ENCODE results near the gene ABCA6.

Gene ABCA6

DNA sequence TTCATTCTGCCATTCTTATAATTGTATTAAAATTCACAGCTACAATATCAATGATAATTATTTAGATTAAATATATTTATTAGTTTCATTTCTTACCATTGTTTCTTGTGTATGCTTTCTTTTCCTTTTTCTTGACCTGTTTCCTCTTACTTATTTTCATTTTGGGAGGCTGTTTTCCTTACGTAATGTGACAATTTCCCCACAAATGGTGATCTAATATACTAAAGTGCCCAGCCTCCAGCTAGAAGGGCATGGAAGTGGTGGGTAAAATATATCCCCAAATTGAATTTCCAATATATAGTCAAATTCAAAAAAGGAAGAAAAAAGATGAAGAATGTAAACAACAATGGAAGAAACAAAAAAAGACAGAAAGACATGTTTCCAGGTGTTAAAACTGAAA is 1.5 kb upstream of the ABCA6 start:
- H3K4me3 ChIP-seq (ENCODE audit: low read depth, low read length) = no peak overlapping the region
- no peak for DNase-seq (ENCODE audit: low read depth)
- TF ChIP-seq, protein P1, sequence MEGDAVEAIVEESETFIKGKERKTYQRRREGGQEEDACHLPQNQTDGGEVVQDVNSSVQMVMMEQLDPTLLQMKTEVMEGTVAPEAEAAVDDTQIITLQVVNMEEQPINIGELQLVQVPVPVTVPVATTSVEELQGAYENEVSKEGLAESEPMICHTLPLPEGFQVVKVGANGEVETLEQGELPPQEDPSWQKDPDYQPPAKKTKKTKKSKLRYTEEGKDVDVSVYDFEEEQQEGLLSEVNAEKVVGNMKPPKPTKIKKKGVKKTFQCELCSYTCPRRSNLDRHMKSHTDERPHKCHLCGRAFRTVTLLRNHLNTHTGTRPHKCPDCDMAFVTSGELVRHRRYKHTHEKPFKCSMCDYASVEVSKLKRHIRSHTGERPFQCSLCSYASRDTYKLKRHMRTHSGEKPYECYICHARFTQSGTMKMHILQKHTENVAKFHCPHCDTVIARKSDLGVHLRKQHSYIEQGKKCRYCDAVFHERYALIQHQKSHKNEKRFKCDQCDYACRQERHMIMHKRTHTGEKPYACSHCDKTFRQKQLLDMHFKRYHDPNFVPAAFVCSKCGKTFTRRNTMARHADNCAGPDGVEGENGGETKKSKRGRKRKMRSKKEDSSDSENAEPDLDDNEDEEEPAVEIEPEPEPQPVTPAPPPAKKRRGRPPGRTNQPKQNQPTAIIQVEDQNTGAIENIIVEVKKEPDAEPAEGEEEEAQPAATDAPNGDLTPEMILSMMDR (conservative IDR thresholded peaks at IDR 0.05; ENCODE audit: low read depth, low read length) = no peak

DNA sequence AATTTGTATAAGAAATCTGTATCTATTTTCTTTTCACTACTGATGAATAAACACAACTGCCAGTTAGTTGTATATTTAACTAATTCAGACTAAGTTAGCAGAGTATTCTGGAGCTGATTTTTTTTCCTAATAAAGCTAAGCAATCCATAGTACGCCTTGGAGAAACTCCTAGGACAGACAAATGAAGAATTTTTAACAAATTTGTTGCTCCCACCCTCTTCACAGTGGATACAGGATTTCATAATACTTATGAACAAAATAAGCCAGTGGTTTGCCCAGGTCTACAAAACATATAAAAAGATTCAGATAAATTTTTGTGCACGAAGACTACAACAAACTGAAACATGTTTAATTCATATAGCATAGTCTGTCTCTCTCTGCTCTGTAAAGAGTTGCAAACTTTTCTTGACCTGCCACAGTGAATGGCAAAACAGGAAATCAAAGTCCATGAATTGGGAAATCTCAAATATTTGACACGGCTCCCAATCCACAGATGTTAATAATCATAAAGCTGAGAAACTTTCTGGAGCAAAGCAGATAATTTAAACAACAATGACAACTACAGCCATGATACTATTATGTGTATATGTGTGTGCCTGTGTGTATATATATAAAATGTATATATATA is 594 bp upstream of the ABCA6 start:
- peak overlapping the region; percentile 45 for H3K4me3 ChIP-seq (ENCODE audit: low read depth, low read length)
- DNase-seq (ENCODE audit: low read depth) = peak; percentile 79
- TF ChIP-seq, protein P1 (conservative IDR thresholded peaks at IDR 0.05; ENCODE audit: low read depth, low read length) = no peak

- TF ChIP-seq, protein P1 (conservative IDR thresholded peaks at IDR 0.05; ENCODE audit: low read depth, low read length) = no peak
- no peak for DNase-seq (ENCODE audit: low read depth)
These were observed 7.6 kb downstream of the ABCA6 start for GRCh38 chr17:69134112-69134511.

GRCh38 chr17:69130627-69131296 is 10.9 kb downstream of the ABCA6 start:
- no peak overlapping the region for H3K4me3 ChIP-seq (ENCODE audit: low read depth, low read length)
- TF ChIP-seq, protein P1 (conservative IDR thresholded peaks at IDR 0.05; ENCODE audit: low read depth, low read length) = no peak
- no peak for DNase-seq (ENCODE audit: low read depth)

More at GRCh38 chr17:69134112-69134511, 7.6 kb downstream of the ABCA6 start:
- H3K4me3 ChIP-seq (ENCODE audit: low read depth, low read length) = no peak overlapping the region

DNA sequence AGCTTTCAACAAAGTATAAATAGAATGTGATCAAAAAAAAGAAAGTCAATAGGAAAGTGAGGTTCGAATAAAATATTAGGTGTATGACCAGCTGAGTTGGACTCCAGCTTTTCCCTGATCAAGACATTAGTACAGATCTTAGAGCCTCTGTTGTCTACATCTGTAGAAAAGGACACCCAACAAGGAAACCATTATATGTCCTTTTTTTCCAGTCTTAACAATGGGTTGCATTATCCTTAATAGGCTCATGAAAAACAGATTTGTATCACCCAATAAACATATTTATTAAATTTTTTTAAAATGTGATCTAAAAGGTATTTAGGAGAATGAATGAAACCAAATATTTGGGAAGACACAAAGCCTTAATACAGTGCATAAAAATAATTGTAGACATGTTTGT is 18.1 kb downstream of the ABCA6 start:
- H3K4me3 ChIP-seq (ENCODE audit: low read depth, low read length) = no peak overlapping the region
- no peak for DNase-seq (ENCODE audit: low read depth)
- TF ChIP-seq, protein P1 (conservative IDR thresholded peaks at IDR 0.05; ENCODE audit: low read depth, low read length) = no peak

GRCh38 chr17:69122065-69122464 is 19.6 kb downstream of the ABCA6 start:
- TF ChIP-seq, protein P1 (conservative IDR thresholded peaks at IDR 0.05; ENCODE audit: low read depth, low read length) = no peak
- DNase-seq (ENCODE audit: low read depth) = no peak
- H3K4me3 ChIP-seq (ENCODE audit: low read depth, low read length) = no peak overlapping the region

Measured in choroid plexus epithelial cell (primary cell).